ENCODE results near the gene PUSL1. TPM values are rescaled to one million over a fixed set of nuclear protein-coding genes. Genes with fewer than 3 reads are reported as not detected.

The PUSL1 gene
- polyA plus RNA-seq, 2 of the 4 experiments (the other 2 are of a cell fraction): 7.4 to 14.6 TPM

DNA sequence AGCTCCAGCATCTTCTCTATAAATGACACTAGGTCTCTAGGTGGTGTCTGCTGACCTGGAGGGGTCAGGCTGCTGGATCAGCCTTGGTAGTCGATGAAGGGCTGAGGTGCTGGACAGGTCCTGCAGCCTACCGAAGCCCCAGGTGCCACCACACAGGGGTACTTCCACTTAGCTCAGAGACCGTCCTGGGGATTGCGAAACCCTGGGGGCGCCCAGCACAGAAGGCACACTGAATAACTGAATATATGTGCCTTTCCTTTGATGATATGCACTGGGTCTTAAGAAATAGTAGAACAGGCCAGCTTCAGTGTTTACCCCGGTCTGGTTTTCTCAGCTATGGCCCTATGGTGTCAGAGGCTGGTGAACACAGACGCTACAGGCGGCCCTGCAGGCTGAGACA is 45.6 kb upstream of the PUSL1 start:
- Histone ChIP-seq H3K4me3 (no peak overlapping the region), H3K4me1 (no peaks in the 10 kb centered on the region), H3K4me2 (no peak overlapping the region), H3K9me3 (no peaks in the 10 kb centered on the region), H3K27ac (no peak overlapping the region)
- ChIA-PET POLR2A (no interaction called here), CTCF (interaction anchor here (5.0 kb wide), 1 partner anchor 140 kb away, joined by 17 read pairs; no protein-coding TSS in a partner anchor)
- WGBS (ENCODE audit: missing lambda C conversion rate): 93% methylated on average over 3 of the region's 8 CpGs
- no peak for DNase-seq (ENCODE audit: low read depth in 1 of 2, low spot score in 1 of 2)
- no peak for FAIRE-seq
- no peak for ATAC-seq
- TF ChIP-seq ZC3H11A (IDR thresholded peaks at IDR 0.05): no peak
- peak; percentile 12 to 61; a peak in 2 of 4 replicates for TF ChIP-seq CEBPB (IDR thresholded peaks at IDR 0.05)

DNA sequence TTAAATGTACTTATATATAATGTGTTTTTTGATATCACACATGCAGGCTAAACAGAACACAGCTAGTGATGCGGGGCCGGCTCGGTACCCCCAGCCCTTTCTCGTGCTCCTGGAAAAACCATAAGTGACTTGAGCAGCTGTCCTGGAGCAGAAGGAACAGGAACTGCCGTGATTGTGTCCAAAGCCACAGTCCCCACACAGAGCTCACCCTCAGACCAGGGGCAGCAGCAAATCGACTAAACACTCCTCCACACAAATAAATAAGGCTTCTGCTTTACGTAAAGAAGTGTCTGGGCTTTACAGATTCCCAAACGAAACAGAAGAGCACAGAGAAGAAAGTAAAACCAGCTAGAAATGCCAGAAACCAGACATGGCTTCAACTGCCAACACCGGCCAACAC is 44.4 kb upstream of the PUSL1 start:
- CTCF ChIA-PET: interaction anchor here (1.3 to 5.0 kb wide), 2 partner anchors 28 to 142 kb away, joined by 4 to 17 read pairs; no protein-coding TSS in a partner anchor
- no peak overlapping the region for H3K4me3 ChIP-seq
- H3K9me3 ChIP-seq: no peaks in the 10 kb centered on the region
- H3K4me2 ChIP-seq: no peak overlapping the region
- no peak for ATAC-seq
- H3K4me1 ChIP-seq: no peaks in the 10 kb centered on the region
- no peak for TF ChIP-seq CEBPB (IDR thresholded peaks at IDR 0.05)
- no peak overlapping the region for H3K27ac ChIP-seq
- no peak for FAIRE-seq
- DNase-seq (ENCODE audit: low read depth in 1 of 2, low spot score in 1 of 2): no peak
- POLR2A ChIA-PET: no interaction called here
- 90% methylated on average over 9 of the region's 9 CpGs for WGBS (ENCODE audit: missing lambda C conversion rate)

DNA sequence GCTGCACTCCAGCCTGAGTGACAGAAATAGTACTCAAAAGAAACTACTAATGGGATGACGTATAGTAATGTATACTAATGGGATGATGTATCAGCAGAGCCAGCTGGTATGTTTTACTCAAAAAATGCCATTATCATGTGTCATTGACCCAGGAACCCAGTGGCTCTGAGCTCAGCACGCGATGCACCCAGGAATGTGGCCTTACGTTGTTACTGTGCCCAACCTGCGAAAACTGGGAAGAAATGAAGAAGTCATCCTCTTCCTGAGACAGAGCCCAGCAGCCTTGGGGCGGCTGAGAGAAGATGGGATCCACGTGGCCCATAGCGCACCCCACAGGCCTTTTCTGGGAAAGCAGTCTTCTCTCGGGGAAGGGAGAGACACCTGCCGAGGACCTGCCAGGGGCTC is 43.5 kb upstream of the PUSL1 start:
- 78% methylated on average over 9 of the region's 10 CpGs for WGBS (ENCODE audit: missing lambda C conversion rate)
- POLR2A ChIA-PET: no interaction called here

DNA sequence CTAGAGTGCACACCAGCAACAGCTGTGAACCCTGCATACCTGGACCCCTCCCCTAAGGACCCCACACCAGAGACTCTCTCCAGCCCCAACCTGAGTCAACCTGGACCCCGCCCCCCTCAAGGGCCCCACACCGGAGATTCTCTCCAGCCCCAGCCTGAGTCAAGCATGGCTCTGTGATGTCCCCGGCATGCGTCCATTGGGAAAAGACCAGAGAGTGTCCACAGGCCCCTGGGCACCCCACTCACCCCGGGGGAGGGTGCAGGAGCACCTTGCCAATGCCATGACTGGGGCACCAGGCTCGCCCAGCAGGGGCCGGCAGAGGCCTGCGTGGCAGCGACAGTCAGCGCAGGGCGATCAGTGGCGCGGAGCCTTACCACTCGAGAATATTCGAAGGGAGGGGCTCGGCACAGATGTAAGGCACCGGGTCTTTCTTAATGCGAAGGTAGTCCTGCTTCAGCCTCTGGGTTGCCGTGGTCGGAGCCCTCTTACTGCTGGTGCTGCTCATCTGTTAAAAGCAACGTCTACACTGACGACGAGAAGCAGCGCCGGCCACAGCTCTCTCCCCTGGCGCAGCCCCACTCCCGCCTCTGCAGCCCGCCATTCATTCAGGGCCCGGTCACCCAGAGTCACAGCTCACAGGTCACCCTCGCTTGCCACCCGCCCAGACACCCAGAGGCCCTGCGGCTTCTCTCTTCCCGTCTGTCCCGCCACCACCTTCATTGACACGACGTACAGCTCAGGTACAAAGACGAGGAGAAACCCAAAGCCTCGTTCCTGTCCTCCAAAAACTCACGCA is 40.7 kb upstream of the PUSL1 start:
- DNase-seq (ENCODE audit: low read depth in 1 of 2, low spot score in 1 of 2): no peak
- POLR2A ChIA-PET: no interaction called here
- H3K4me1 ChIP-seq: peaks cover 17% of the 10 kb centered on the region
- no peak overlapping the region for H3K27ac ChIP-seq
- CTCF ChIA-PET: interaction anchor here (0.7 to 1.2 kb wide), 3 partner anchors 17 to 283 kb away, joined by 4 to 6 read pairs (median 4); no protein-coding TSS in a partner anchor
- H3K4me3 ChIP-seq: no peak overlapping the region
- no peak overlapping the region for H3K4me2 ChIP-seq
- WGBS (ENCODE audit: missing lambda C conversion rate): 97% methylated on average over 27 of the region's 39 CpGs
- FAIRE-seq: no peak
- ATAC-seq: peak in 1 of 2 experiments; percentile 40; a peak in 1 of 6 replicates
- H3K9me3 ChIP-seq: no peaks in the 10 kb centered on the region
- TF ChIP-seq, protein P1, sequence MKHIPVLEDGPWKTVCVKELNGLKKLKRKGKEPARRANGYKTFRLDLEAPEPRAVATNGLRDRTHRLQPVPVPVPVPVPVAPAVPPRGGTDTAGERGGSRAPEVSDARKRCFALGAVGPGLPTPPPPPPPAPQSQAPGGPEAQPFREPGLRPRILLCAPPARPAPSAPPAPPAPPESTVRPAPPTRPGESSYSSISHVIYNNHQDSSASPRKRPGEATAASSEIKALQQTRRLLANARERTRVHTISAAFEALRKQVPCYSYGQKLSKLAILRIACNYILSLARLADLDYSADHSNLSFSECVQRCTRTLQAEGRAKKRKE (CRISPR knock-in tag; IDR thresholded peaks at IDR 0.05; ENCODE audit: low read depth): no peak
- no peak for TF ChIP-seq KDM5A (IDR thresholded peaks at IDR 0.05)
- no peak for TF ChIP-seq FOXS1 (CRISPR knock-in tag; IDR thresholded peaks at IDR 0.05)
- TF ChIP-seq, protein P2, sequence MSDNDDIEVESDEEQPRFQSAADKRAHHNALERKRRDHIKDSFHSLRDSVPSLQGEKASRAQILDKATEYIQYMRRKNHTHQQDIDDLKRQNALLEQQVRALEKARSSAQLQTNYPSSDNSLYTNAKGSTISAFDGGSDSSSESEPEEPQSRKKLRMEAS (IDR thresholded peaks at IDR 0.05): no peak
- TF ChIP-seq BHLHE40 (IDR thresholded peaks at IDR 0.05; ENCODE audit: low read depth, low read length): no peak
- TF ChIP-seq, protein P3, sequence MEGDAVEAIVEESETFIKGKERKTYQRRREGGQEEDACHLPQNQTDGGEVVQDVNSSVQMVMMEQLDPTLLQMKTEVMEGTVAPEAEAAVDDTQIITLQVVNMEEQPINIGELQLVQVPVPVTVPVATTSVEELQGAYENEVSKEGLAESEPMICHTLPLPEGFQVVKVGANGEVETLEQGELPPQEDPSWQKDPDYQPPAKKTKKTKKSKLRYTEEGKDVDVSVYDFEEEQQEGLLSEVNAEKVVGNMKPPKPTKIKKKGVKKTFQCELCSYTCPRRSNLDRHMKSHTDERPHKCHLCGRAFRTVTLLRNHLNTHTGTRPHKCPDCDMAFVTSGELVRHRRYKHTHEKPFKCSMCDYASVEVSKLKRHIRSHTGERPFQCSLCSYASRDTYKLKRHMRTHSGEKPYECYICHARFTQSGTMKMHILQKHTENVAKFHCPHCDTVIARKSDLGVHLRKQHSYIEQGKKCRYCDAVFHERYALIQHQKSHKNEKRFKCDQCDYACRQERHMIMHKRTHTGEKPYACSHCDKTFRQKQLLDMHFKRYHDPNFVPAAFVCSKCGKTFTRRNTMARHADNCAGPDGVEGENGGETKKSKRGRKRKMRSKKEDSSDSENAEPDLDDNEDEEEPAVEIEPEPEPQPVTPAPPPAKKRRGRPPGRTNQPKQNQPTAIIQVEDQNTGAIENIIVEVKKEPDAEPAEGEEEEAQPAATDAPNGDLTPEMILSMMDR (IDR thresholded peaks at IDR 0.05): no peak
- no peak for TF ChIP-seq NPAS2 (CRISPR knock-in tag; IDR thresholded peaks at IDR 0.05; ENCODE audit: borderline replicate concordance)
- TF ChIP-seq RARB (CRISPR knock-in tag; IDR thresholded peaks at IDR 0.05): no peak
- no peak for TF ChIP-seq MAZ (IDR thresholded peaks at IDR 0.05; ENCODE audit: borderline replicate concordance, low read depth, low read length)
- no peak for TF ChIP-seq NR3C1 (IDR thresholded peaks at IDR 0.05)

More for the DNA sequence above, 43.5 kb upstream of the PUSL1 start:
- Histone ChIP-seq H3K4me2 (no peak overlapping the region), H3K9me3 (no peaks in the 10 kb centered on the region), H3K27ac (no peak overlapping the region), H3K4me3 (no peak overlapping the region), H3K4me1 (no peaks in the 10 kb centered on the region)
- FAIRE-seq (no peak), ATAC-seq (peak; percentile 51 to 64; a peak in 4 of 6 replicates), DNase-seq (ENCODE audit: low read depth in 1 of 2, low spot score in 1 of 2) (no peak)
- CTCF ChIA-PET: interaction anchor here (5.0 kb wide), 1 partner anchor 143 kb away, joined by 17 read pairs; no protein-coding TSS in a partner anchor
- no peak for TF ChIP-seq SREBF2 (IDR thresholded peaks at IDR 0.05)
- no peak for TF ChIP-seq RFX5 (IDR thresholded peaks at IDR 0.05)
- TF ChIP-seq HOXB5 (CRISPR knock-in tag; IDR thresholded peaks at IDR 0.05): no peak
- TF ChIP-seq, protein P4, sequence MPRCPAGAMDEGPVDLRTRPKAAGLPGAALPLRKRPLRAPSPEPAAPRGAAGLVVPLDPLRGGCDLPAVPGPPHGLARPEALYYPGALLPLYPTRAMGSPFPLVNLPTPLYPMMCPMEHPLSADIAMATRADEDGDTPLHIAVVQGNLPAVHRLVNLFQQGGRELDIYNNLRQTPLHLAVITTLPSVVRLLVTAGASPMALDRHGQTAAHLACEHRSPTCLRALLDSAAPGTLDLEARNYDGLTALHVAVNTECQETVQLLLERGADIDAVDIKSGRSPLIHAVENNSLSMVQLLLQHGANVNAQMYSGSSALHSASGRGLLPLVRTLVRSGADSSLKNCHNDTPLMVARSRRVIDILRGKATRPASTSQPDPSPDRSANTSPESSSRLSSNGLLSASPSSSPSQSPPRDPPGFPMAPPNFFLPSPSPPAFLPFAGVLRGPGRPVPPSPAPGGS (IDR thresholded peaks at IDR 0.05): no peak
- TF ChIP-seq ZNF302 (CRISPR knock-in tag; IDR thresholded peaks at IDR 0.05): no peak
- TF ChIP-seq CBX8 (IDR thresholded peaks at IDR 0.05): no peak
- TF ChIP-seq, protein P5, sequence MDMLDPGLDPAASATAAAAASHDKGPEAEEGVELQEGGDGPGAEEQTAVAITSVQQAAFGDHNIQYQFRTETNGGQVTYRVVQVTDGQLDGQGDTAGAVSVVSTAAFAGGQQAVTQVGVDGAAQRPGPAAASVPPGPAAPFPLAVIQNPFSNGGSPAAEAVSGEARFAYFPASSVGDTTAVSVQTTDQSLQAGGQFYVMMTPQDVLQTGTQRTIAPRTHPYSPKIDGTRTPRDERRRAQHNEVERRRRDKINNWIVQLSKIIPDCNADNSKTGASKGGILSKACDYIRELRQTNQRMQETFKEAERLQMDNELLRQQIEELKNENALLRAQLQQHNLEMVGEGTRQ (IDR thresholded peaks at IDR 0.05): no peak
- TF ChIP-seq, protein P3 (IDR thresholded peaks at IDR 0.05): no peak
- TF ChIP-seq JUNB (IDR thresholded peaks at IDR 0.05): no peak
- TF ChIP-seq RNF2 (IDR thresholded peaks at IDR 0.05; ENCODE audit: borderline replicate concordance, low read depth): no peak
- no peak for TF ChIP-seq SMC3 (IDR thresholded peaks at IDR 0.05)
- TF ChIP-seq NFE2L2 (conservative IDR thresholded peaks at IDR 0.05; ENCODE audit: low read length): no peak
- no peak for TF ChIP-seq MAFK (IDR thresholded peaks at IDR 0.05; ENCODE audit: partially characterized antibody)
- no peak for TF ChIP-seq HDAC2 (IDR thresholded peaks at IDR 0.05)
- TF ChIP-seq FOSL2 (IDR thresholded peaks at IDR 0.05): no peak
- no peak; the same call in 1 of the 2 replicates for TF ChIP-seq FOSL2 (CRISPR knock-in tag; IDR thresholded peaks at IDR 0.05)
- TF ChIP-seq BHLHE40 (IDR thresholded peaks at IDR 0.05; ENCODE audit: low read depth, low read length): no peak
- no peak for TF ChIP-seq EHMT2 (IDR thresholded peaks at IDR 0.05; ENCODE audit: low read depth)
- TF ChIP-seq HOXB13 (CRISPR knock-in tag; IDR thresholded peaks at IDR 0.05; ENCODE audit: low read depth): no peak
